HUES48 (cell line): Measurements from ENCODE around the gene SLC5A1.

Experiments
- H3K27ac ChIP-seq: one replicate; pipeline ENCODE4 v1.7.0; 2013; ENCODE audit warnings: low read depth, low read length, inconsistent platforms
- H3K27me3 ChIP-seq: 2 replicates; pipeline ENCODE4 v1.6.1; 2013; ENCODE audit warnings: mild to moderate bottlenecking, low read length; ENCODE audit not compliant: control insufficient read depth, insufficient read depth
- H3K36me3 ChIP-seq: 2 replicates; pipeline ENCODE4 v1.6.1; 2013; ENCODE audit warnings: low read length; ENCODE audit not compliant: control insufficient read depth, insufficient read depth
- H3K4me1 ChIP-seq: 2 replicates; pipeline ENCODE4 v1.6.1; 2013; ENCODE audit warnings: mild to moderate bottlenecking, low read length; ENCODE audit not compliant: control insufficient read depth, insufficient read depth
- H3K4me3 ChIP-seq: 2 replicates; pipeline ENCODE4 v1.5.1; 2013; ENCODE audit warnings: mild to moderate bottlenecking, low read depth, low read length
- H3K9ac ChIP-seq: 2 replicates; pipeline ENCODE4 v1.6.1; 2013; ENCODE audit warnings: mild to moderate bottlenecking, low read depth, low read length, moderate library complexity
- H3K9me3 ChIP-seq: 2 replicates; pipeline ENCODE4 v1.6.1; 2013; ENCODE audit warnings: low read length; ENCODE audit not compliant: control insufficient read depth, insufficient read depth

Gene SLC5A1

GRCh38 chr22:32042924-32043323, at the start of gene SLC5A1:
Gene SLC5A1 (plus strand): TSS chr22:32043261. CDS start chr22:32043282, 21 bp downstream.
- Histone ChIP-seq H3K9ac (no peak within 1 kb of the TSS), H3K9me3 (no peaks in the 10 kb centered on the region), H3K27me3 (peaks cover 4% of the 10 kb centered on the region; the same call in 1 of the 2 replicates), H3K36me3 (no peaks in the 10 kb centered on the region), H3K27ac (no peak within 1 kb of the TSS), H3K4me3 (no peak within 1 kb of the TSS), H3K4me1 (no peaks in the 10 kb centered on the region)

- Histone ChIP-seq H3K27me3 (no peaks in the 10 kb centered on the region), H3K4me1 (no peaks in the 10 kb centered on the region), H3K9me3 (no peaks in the 10 kb centered on the region), H3K9ac (no peak overlapping the region), H3K27ac (no peak overlapping the region), H3K4me3 (no peak overlapping the region), H3K36me3 (no peaks in the 10 kb centered on the region)
Observed at GRCh38 chr22:31995046-31995445, 48.0 kb upstream of the SLC5A1 start.

- Histone ChIP-seq H3K36me3 (no peaks in the 10 kb centered on the region), H3K9me3 (no peaks in the 10 kb centered on the region), H3K27me3 (no peaks in the 10 kb centered on the region), H3K27ac (no peak overlapping the region), H3K4me1 (no peaks in the 10 kb centered on the region), H3K4me3 (no peak overlapping the region), H3K9ac (no peak overlapping the region)
Observed at GRCh38 chr22:31995807-31996206, 47.3 kb upstream of the SLC5A1 start.

- Histone ChIP-seq H3K27me3 (no peaks in the 10 kb centered on the region), H3K4me3 (no peak overlapping the region)
Observed at GRCh38 chr22:31998784-31999385, 44.2 kb upstream of the SLC5A1 start.

GRCh38 chr22:32000181-32000580, 42.9 kb upstream of the SLC5A1 start:
- H3K9me3 ChIP-seq, result no peaks in the 10 kb centered on the region
- no peak overlapping the region for H3K4me3 ChIP-seq
- no peak overlapping the region for H3K9ac ChIP-seq
- no peaks in the 10 kb centered on the region for H3K27me3 ChIP-seq
- H3K27ac ChIP-seq, result no peak overlapping the region
- no peaks in the 10 kb centered on the region for H3K36me3 ChIP-seq
- H3K4me1 ChIP-seq, result no peaks in the 10 kb centered on the region

More at GRCh38 chr22:31998784-31999385, 44.2 kb upstream of the SLC5A1 start:
- Histone ChIP-seq H3K9ac (no peak overlapping the region), H3K27ac (no peak overlapping the region), H3K36me3 (no peaks in the 10 kb centered on the region), H3K9me3 (no peaks in the 10 kb centered on the region), H3K4me1 (no peaks in the 10 kb centered on the region)

- Histone ChIP-seq H3K4me3 (no peak overlapping the region), H3K27ac (no peak overlapping the region), H3K36me3 (no peaks in the 10 kb centered on the region), H3K27me3 (no peaks in the 10 kb centered on the region), H3K4me1 (no peaks in the 10 kb centered on the region), H3K9me3 (no peaks in the 10 kb centered on the region), H3K9ac (no peak overlapping the region)
Observed at GRCh38 chr22:32005453-32005852, 37.6 kb upstream of the SLC5A1 start.

GRCh38 chr22:32013200-32013599, 29.9 kb upstream of the SLC5A1 start:
- Histone ChIP-seq H3K27ac (no peak overlapping the region), H3K27me3 (no peaks in the 10 kb centered on the region), H3K36me3 (no peaks in the 10 kb centered on the region), H3K4me1 (no peaks in the 10 kb centered on the region), H3K9ac (no peak overlapping the region), H3K9me3 (no peaks in the 10 kb centered on the region), H3K4me3 (no peak overlapping the region)

- Histone ChIP-seq H3K4me3 (no peak overlapping the region), H3K27me3 (no peaks in the 10 kb centered on the region), H3K36me3 (no peaks in the 10 kb centered on the region)
Observed at GRCh38 chr22:32016081-32016480, 27.0 kb upstream of the SLC5A1 start.

GRCh38 chr22:32018056-32018455, 25.0 kb upstream of the SLC5A1 start:
- H3K4me1 ChIP-seq, result no peaks in the 10 kb centered on the region
- H3K36me3 ChIP-seq, result no peaks in the 10 kb centered on the region
- no peaks in the 10 kb centered on the region for H3K9me3 ChIP-seq
- H3K27me3 ChIP-seq, result no peaks in the 10 kb centered on the region
- H3K4me3 ChIP-seq, result no peak overlapping the region
- no peak overlapping the region for H3K9ac ChIP-seq
- no peak overlapping the region for H3K27ac ChIP-seq

More at GRCh38 chr22:32016081-32016480, 27.0 kb upstream of the SLC5A1 start:
- Histone ChIP-seq H3K27ac (no peak overlapping the region), H3K9ac (no peak overlapping the region), H3K4me1 (no peaks in the 10 kb centered on the region), H3K9me3 (no peaks in the 10 kb centered on the region)

GRCh38 chr22:32020117-32020516, 22.9 kb upstream of the SLC5A1 start:
- Histone ChIP-seq H3K9ac (no peak overlapping the region), H3K4me1 (peaks cover 9% of the 10 kb centered on the region), H3K9me3 (no peaks in the 10 kb centered on the region), H3K27ac (no peak overlapping the region), H3K4me3 (no peak overlapping the region), H3K36me3 (no peaks in the 10 kb centered on the region), H3K27me3 (no peaks in the 10 kb centered on the region)

- no peaks in the 10 kb centered on the region for H3K9me3 ChIP-seq
- H3K9ac ChIP-seq, result no peak overlapping the region
- no peak overlapping the region for H3K27ac ChIP-seq
- H3K27me3 ChIP-seq, result no peaks in the 10 kb centered on the region
- H3K4me1 ChIP-seq, result peaks cover 9% of the 10 kb centered on the region
- no peaks in the 10 kb centered on the region for H3K36me3 ChIP-seq
- H3K4me3 ChIP-seq, result no peak overlapping the region
Observed at GRCh38 chr22:32021716-32022115, 21.3 kb upstream of the SLC5A1 start.
